GM23248 (cell line): ENCODE measurements around the gene CNKSR3.

Experiments
- EZH2 ChIP-seq: fragments of 200-600 bp; sonication (generic); IDR thresholded peaks from 2 replicates; pipeline ENCODE4 v1.6.1; 2018; ENCODE audit warnings: antibody characterized with exemption, mild to moderate bottlenecking; ENCODE audit not compliant: insufficient read depth, poor library complexity, severe bottlenecking
- EZH2phosphoT487 ChIP-seq: fragments of 200-600 bp; sonication (generic); IDR thresholded peaks from 2 replicates; pipeline ENCODE4 v1.6.1; 2018; ENCODE audit warnings: antibody characterized with exemption, moderate library complexity, mild to moderate bottlenecking, low read depth; ENCODE audit not compliant: insufficient read depth

DNA sequence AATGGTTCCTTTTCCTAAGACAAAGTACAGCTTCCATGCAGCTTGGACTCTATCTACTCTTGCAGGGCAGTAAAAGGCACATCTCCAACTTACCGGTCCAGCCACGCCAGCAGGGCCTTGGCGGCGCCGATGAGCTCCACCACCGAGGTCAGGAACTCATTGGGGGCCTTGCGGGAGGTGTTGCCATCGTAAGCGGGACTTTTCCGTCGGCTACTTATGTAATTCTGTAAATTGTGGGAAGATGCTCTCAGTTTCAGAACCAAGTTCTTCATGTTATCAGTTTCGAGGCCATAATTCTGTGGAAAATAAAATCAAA, 68.5 kb downstream of the CNKSR3 start:
- TF ChIP-seq EZH2phosphoT487, result no peak
- TF ChIP-seq EZH2, result no peak
